Hepatocyte (in vitro differentiated cells): ENCODE data around the gene OPCML.

Experiments used
- CTCF ChIP-seq: fragments of 200-600 bp; sonication (generic); IDR thresholded peaks from 2 replicates; pipeline ENCODE4 v1.5.1; 2016; ENCODE audit warnings: antibody characterized with exemption, mild to moderate bottlenecking; ENCODE audit not compliant: poor library complexity
- EZH2 ChIP-seq: fragments of 200-600 bp; sonication (generic); IDR thresholded peaks from 2 replicates; pipeline ENCODE4 v1.6.1; 2016; ENCODE audit warnings: antibody characterized with exemption, mild to moderate bottlenecking, borderline replicate concordance
- EZH2phosphoT487 ChIP-seq: fragments of 200-600 bp; sonication (generic); IDR thresholded peaks from one replicate; pipeline ENCODE4 v1.6.1; 2018; ENCODE audit warnings: antibody characterized with exemption, mild to moderate bottlenecking, low read depth, moderate library complexity; ENCODE audit not compliant: unreplicated experiment, severe bottlenecking

- TF ChIP-seq CTCF (no peak), EZH2 (no peak), EZH2phosphoT487 (no peak)
Measured at GRCh38 chr11:132784441-132784840, 747.9 kb downstream of the OPCML start.
